Keratinocyte (primary cell): ENCODE measurements around the gene CLEC12A.

Experiments used
- EZH2 ChIP-seq: IDR thresholded peaks from one replicate; pipeline ENCODE4 v1.6.1; 2012; ENCODE audit warnings: inconsistent platforms, mild to moderate bottlenecking, low read length, moderate library complexity
- TF ChIP-seq, protein P1 (sequence below), 3 experiments: IDR thresholded peaks in 1 of 3; conservative IDR thresholded peaks in 1 of 3; optimal IDR thresholded peaks in 1 of 3; 2 replicates in 2 of 3; 3 replicates in 1 of 3; pipeline versions ENCODE3 to v1.5.1; 2011; ENCODE audit warnings: low read length in 3 of 3, mild to moderate bottlenecking in 3 of 3, moderate library complexity in 2 of 3, control low read depth in 1 of 3, inconsistent platforms in 1 of 3; ENCODE audit not compliant: insufficient read depth in 2 of 3; ENCODE audit errors: extremely low read depth in 1 of 3

DNA sequence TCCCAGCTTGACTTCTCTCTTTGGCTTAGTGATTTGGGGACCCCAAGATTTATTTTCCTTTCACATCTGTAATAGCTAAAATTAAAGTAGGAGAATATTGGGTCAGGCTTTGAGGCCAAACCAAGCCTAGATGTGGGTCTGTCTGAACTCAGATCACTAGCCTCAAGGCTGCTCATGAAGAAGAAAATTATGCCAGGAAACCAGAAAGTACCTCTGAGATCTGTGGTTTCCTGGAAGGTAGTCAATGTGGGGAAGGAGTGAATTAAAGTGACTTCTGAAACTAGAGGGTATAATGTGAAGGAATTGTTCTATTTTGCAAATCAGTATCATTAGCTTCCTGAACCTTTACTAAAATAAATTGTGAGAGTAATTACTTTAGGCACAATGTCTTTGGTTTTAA lies 13.4 kb upstream of the CLEC12A start:
- no peak for TF ChIP-seq EZH2
- TF ChIP-seq, protein P1, sequence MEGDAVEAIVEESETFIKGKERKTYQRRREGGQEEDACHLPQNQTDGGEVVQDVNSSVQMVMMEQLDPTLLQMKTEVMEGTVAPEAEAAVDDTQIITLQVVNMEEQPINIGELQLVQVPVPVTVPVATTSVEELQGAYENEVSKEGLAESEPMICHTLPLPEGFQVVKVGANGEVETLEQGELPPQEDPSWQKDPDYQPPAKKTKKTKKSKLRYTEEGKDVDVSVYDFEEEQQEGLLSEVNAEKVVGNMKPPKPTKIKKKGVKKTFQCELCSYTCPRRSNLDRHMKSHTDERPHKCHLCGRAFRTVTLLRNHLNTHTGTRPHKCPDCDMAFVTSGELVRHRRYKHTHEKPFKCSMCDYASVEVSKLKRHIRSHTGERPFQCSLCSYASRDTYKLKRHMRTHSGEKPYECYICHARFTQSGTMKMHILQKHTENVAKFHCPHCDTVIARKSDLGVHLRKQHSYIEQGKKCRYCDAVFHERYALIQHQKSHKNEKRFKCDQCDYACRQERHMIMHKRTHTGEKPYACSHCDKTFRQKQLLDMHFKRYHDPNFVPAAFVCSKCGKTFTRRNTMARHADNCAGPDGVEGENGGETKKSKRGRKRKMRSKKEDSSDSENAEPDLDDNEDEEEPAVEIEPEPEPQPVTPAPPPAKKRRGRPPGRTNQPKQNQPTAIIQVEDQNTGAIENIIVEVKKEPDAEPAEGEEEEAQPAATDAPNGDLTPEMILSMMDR (optimal IDR thresholded peaks at IDR 0.05 in 1 of 3, IDR thresholded peaks at IDR 0.05 in 1 of 3, conservative IDR thresholded peaks at IDR 0.05 in 1 of 3; ENCODE audit: extremely low read depth in 1 of 3, insufficient read depth in 2 of 3, low read length in 3 of 3) = no peak
